Lower leg skin (tissue), 3 donors: Measurements from ENCODE around the gene ACTR3.

Experiments
- CTCF ChIP-seq, 3 donors: fragments of 450-650 bp; IDR thresholded peaks; one replicate each; pipeline ENCODE4 v1.5.1; 2016; ENCODE audit warnings: antibody characterized with exemption in 3 of 3, mild to moderate bottlenecking in 3 of 3, moderate library complexity in 2 of 3
- POLR2A ChIP-seq, 2 donors: fragments of 450-650 bp; IDR thresholded peaks; one replicate each; pipeline ENCODE4 v1.6.1; 2016 to 2017; ENCODE audit warnings: antibody characterized with exemption in 2 of 2, mild to moderate bottlenecking in 1 of 2, moderate library complexity in 1 of 2

- TF ChIP-seq POLR2A (IDR thresholded peaks at IDR 0.05) (no peak), CTCF (IDR thresholded peaks at IDR 0.05) (no peak)
These were observed 86.5 kb downstream of the ACTR3 start for GRCh38 chr2:113976277-113976928.
